HCT116 (cell line): ENCODE results near the gene TRIM23. TPM values are rescaled to one million over a fixed set of nuclear protein-coding genes. Genes with fewer than 3 reads are reported as not detected.

Source experiments
- ATAC-seq: fragments of 200-7000 bp; cut with Tn5 transposase; 2 replicates; pipeline ENCODE4 v1.9.1; 2020; ENCODE audit warnings: mild to moderate bottlenecking, moderate library complexity
- BruUV-seq: library from RNA; stranded (reverse); fragments of 400-500 nt; replicated peaks from 2 replicates; lab custom pipeline; 2021; lab: Mats Ljungman, UMichigan
- CTCF ChIA-PET: fragments of 300-600 bp; sonication (Branson Sonifier 250); formaldehyde crosslinking; loops from one replicate; lab custom pipeline; 2021; ENCODE audit warnings: antibody characterized with exemption; lab: Charles Lee
- POLR2A ChIA-PET: fragments of 300-600, 350-600 bp; sonication (Branson Sonifier 250); formaldehyde crosslinking; loops from one replicate; lab custom pipeline; 2021; ENCODE audit warnings: antibody characterized with exemption; lab: Charles Lee
- RAD21 ChIA-PET, 2 experiments: fragments of 300-600 bp; sonication (Branson Sonifier 250); formaldehyde crosslinking; loops; one replicate each; lab custom pipeline; 2023; ENCODE audit warnings: low total read pairs in 2 of 2; ENCODE audit not compliant: uncharacterized antibody in 2 of 2, unreplicated experiment in 2 of 2, low non-redundant PET in 1 of 2; lab: Charles Lee
- DNase-seq: peaks from one replicate; pipeline ENCODE4 v3.0.0-alpha.2; 2010; ENCODE audit warnings: low read depth, low spot score
- H2AFZ ChIP-seq: fragments of 200-600 bp; shearing (Covaris generic), sonication (generic); 2 replicates; pipeline ENCODE4 v1.6.1; 2017; ENCODE audit warnings: low read depth, mixed run types, mixed read lengths, antibody characterized with exemption, low read length; ENCODE audit not compliant: poor library complexity, severe bottlenecking
- H3K27ac ChIP-seq: 2 replicates; pipeline ENCODE4 v1.5.1; 2012; ENCODE audit warnings: low read depth, low read length
- H3K27me3 ChIP-seq: fragments of 200-600 bp; sonication (generic); 2 replicates; pipeline ENCODE4 v1.6.1; 2016; ENCODE audit warnings: mixed run types, low read length, mixed read lengths; ENCODE audit not compliant: insufficient read depth
- H3K36me3 ChIP-seq, 2 experiments: fragments of 200-500 bp in 1 of 2; fragments of 200-600 bp in 1 of 2; sonication (Bioruptor generic) in 1 of 2; sonication (generic) in 1 of 2; 2 replicates each; pipeline versions ENCODE4 v1.5.1 to v1.6.1; 2014 to 2016; ENCODE audit warnings: low read length in 2 of 2, inconsistent platforms in 1 of 2, mixed read lengths in 1 of 2, mixed run types in 1 of 2; ENCODE audit not compliant: insufficient read depth in 2 of 2, control insufficient read depth in 1 of 2
- H3K4me1 ChIP-seq, 2 experiments: fragments of 200-600 bp in 1 of 2; sonication (generic) in 1 of 2; 2 replicates each; pipeline versions ENCODE4 v1.5.1 to v1.6.1; 2012 to 2017; ENCODE audit warnings: low read length in 2 of 2, inconsistent platforms in 1 of 2, mild to moderate bottlenecking in 1 of 2, mixed read lengths in 1 of 2, mixed run types in 1 of 2, moderate library complexity in 1 of 2; ENCODE audit not compliant: insufficient read depth in 2 of 2, control insufficient read depth in 1 of 2
- H3K4me2 ChIP-seq: fragments of 200-600 bp; sonication (generic); 2 replicates; pipeline ENCODE4 v1.6.1; 2017; ENCODE audit warnings: mixed run types, low read length, mixed read lengths
- H3K4me3 ChIP-seq, 2 experiments: fragments of 200-600 bp in 1 of 2; sonication (generic) in 1 of 2; replicated peaks in 1 of 2; 2 replicates each; pipeline ENCODE4 v1.5.1; 2011 to 2016; ENCODE audit warnings: low read length in 2 of 2, control low read depth in 1 of 2, low read depth in 1 of 2, mild to moderate bottlenecking in 1 of 2, mixed read lengths in 1 of 2, mixed run types in 1 of 2
- H3K79me2 ChIP-seq: fragments of 200-600 bp; sonication (generic); 2 replicates; pipeline ENCODE4 v1.6.1; 2017; ENCODE audit warnings: mild to moderate bottlenecking, mixed run types, low read length, moderate library complexity, mixed read lengths; ENCODE audit not compliant: insufficient read depth
- H3K9ac ChIP-seq: fragments of 200-600 bp; sonication (generic); 2 replicates; pipeline ENCODE4 v1.6.1; 2016; ENCODE audit warnings: low read length, mixed read lengths
- H3K9me2 ChIP-seq: fragments of 200-600 bp; sonication (generic), shearing (Covaris generic); 2 replicates; pipeline ENCODE4 v1.6.1; 2017; ENCODE audit warnings: mixed run types, mild to moderate bottlenecking, moderate library complexity; ENCODE audit not compliant: insufficient read depth
- H3K9me3 ChIP-seq, 2 experiments: fragments of 200-500 bp in 1 of 2; fragments of 200-600 bp in 1 of 2; sonication (Bioruptor generic) in 1 of 2; sonication (generic) in 1 of 2; 2 replicates each; pipeline ENCODE4 v1.6.1; 2014 to 2017; ENCODE audit warnings: low read length in 2 of 2, mixed read lengths in 2 of 2, inconsistent platforms in 1 of 2, low read depth in 1 of 2, mild to moderate bottlenecking in 1 of 2, mixed run types in 1 of 2, moderate library complexity in 1 of 2; ENCODE audit not compliant: control insufficient read depth in 1 of 2, insufficient read depth in 1 of 2
- H4K20me1 ChIP-seq: fragments of 200-600 bp; sonication (generic), shearing (Covaris generic); 2 replicates; pipeline ENCODE4 v1.6.1; 2017; ENCODE audit warnings: mixed run types, mild to moderate bottlenecking, moderate library complexity; ENCODE audit not compliant: insufficient read depth
- CBX3 ChIP-seq: IDR thresholded peaks from 2 replicates; pipeline ENCODE4 v1.6.1; 2012; ENCODE audit warnings: low read depth
- CTCF ChIP-seq, 3 experiments: fragments of 200-600 bp in 1 of 3; sonication (generic) in 1 of 3; IDR thresholded peaks in 2 of 3; conservative IDR thresholded peaks in 1 of 3; 2 replicates each; pipeline ENCODE4 v1.5.1; 2012 to 2017; ENCODE audit warnings: low read depth in 2 of 3, low read length in 2 of 3, antibody characterized with exemption in 1 of 3, borderline replicate concordance in 1 of 3, control low read depth in 1 of 3, mild to moderate bottlenecking in 1 of 3, mixed read lengths in 1 of 3, mixed run types in 1 of 3, moderate library complexity in 1 of 3; ENCODE audit not compliant: insufficient read depth in 1 of 3
- EGR1 ChIP-seq: IDR thresholded peaks from 2 replicates; pipeline ENCODE4 v1.6.1; 2012; ENCODE audit warnings: low read depth
- ELF1 ChIP-seq: IDR thresholded peaks from 2 replicates; pipeline ENCODE4 v1.6.1; 2012; ENCODE audit warnings: low read depth, borderline replicate concordance
- EZH2 ChIP-seq: fragments of 200-600 bp; sonication (generic); IDR thresholded peaks from 2 replicates; pipeline ENCODE4 v1.6.1; 2017; ENCODE audit warnings: antibody characterized with exemption, mixed run types
- JUND ChIP-seq: IDR thresholded peaks from 2 replicates; pipeline ENCODE4 v1.6.1; 2012
- POLR2A ChIP-seq: IDR thresholded peaks from 2 replicates; pipeline ENCODE4 v1.7.0; 2011; ENCODE audit warnings: borderline replicate concordance; ENCODE audit not compliant: insufficient read depth, insufficient read length; ENCODE audit errors: extremely low read depth
- POLR2AphosphoS5 ChIP-seq: IDR thresholded peaks from 2 replicates; pipeline ENCODE4 v1.6.1; 2011; ENCODE audit warnings: mild to moderate bottlenecking, low read depth, low read length, moderate library complexity
- REST ChIP-seq: IDR thresholded peaks from 2 replicates; pipeline ENCODE4 v1.6.1; 2012; ENCODE audit warnings: low read depth
- SRF ChIP-seq: IDR thresholded peaks from 2 replicates; pipeline ENCODE4 v1.6.1; 2012; ENCODE audit warnings: low read depth
- TCF7L2 ChIP-seq: IDR thresholded peaks from 2 replicates; pipeline ENCODE4 v1.7.0; 2011; ENCODE audit warnings: borderline replicate concordance, inconsistent platforms; ENCODE audit not compliant: insufficient read depth, insufficient read length; ENCODE audit errors: extremely low read depth
- ZFX ChIP-seq: fragments of 450-650 bp; IDR thresholded peaks from 2 replicates; pipeline ENCODE4 v1.6.1; 2017
- ZNF274 ChIP-seq: fragments of 200-500 bp; sonication (Bioruptor generic); IDR thresholded peaks from 2 replicates; pipeline ENCODE4 v1.6.1; 2014; ENCODE audit warnings: mild to moderate bottlenecking, low read depth, low read length, inconsistent platforms
- intact Hi-C: fragments of 100-400 bp; cut with micrococcal nuclease; formaldehyde crosslinking; loops from 2 replicates; pipeline ENCODE4 v1.10.0; 2022
- total RNA-seq: library from RNA; stranded (reverse); gene quantifications from one replicate; pipeline ENCODE4 v1.2.1, GENCODE V29; 2021; ENCODE audit not compliant: unreplicated experiment
- TF ChIP-seq, protein P1 (sequence below): IDR thresholded peaks from 2 replicates; pipeline ENCODE4 v1.6.1; 2012

Gene TRIM23
- total RNA-seq, 1 experiment from 2014 or later = 12.2 TPM

DNA sequence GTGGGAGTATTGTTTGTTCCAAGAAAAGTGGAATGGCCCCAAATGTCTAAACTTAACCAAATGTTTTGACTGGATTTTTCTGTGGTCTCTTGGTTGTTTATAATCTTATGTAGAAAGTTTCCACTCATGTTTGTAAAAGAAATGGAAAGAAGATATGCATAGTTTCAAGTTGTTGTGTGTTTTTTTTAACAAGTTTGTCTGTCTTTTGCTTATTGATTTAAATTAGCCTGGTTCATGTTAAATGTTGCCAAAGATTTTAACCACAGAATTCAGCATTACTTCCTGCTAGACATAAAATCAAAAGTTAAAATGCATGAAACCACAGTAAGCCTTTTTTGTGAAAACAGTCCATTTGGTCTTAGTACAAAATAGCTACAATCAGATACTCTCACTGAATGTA, 47.0 kb downstream of the TRIM23 start:
- H3K9me3 ChIP-seq = no peaks in the 10 kb centered on the region
- H2AFZ ChIP-seq = no peak overlapping the region
- H3K9me2 ChIP-seq = no peaks in the 10 kb centered on the region
- H4K20me1 ChIP-seq = no peaks in the 10 kb centered on the region
- no TSS peak for BruUV-seq
- ChIA-PET RAD21 (no interaction called here), POLR2A (no interaction called here), CTCF (no interaction called here)
- peaks cover 7% of the 10 kb centered on the region; the same call in 1 of the 2 replicates for H3K79me2 ChIP-seq
- no peak for ATAC-seq
- no peak overlapping the region for H3K4me3 ChIP-seq
- H3K27me3 ChIP-seq = no peaks in the 10 kb centered on the region
- peaks cover 5 to 20% of the 10 kb centered on the region in 2 experiments for H3K36me3 ChIP-seq
- no peak for TF ChIP-seq TCF7L2
- no peak for TF ChIP-seq JUND
- TF ChIP-seq ZFX = no peak
- TF ChIP-seq REST = no peak
- no peak for TF ChIP-seq SRF
- no peak for TF ChIP-seq ELF1
- no peak for TF ChIP-seq CTCF (IDR thresholded peaks at IDR 0.05 in 2 of 3, conservative IDR thresholded peaks at IDR 0.05 in 1 of 3; ENCODE audit: borderline replicate concordance in 1 of 3, insufficient read depth in 1 of 3, low read depth in 2 of 3, low read length in 2 of 3)
- no peak for TF ChIP-seq POLR2A
- TF ChIP-seq CBX3 = no peak
- TF ChIP-seq EZH2 = no peak
- no peak for TF ChIP-seq POLR2AphosphoS5
- TF ChIP-seq ZNF274 = no peak
- TF ChIP-seq, protein P1, sequence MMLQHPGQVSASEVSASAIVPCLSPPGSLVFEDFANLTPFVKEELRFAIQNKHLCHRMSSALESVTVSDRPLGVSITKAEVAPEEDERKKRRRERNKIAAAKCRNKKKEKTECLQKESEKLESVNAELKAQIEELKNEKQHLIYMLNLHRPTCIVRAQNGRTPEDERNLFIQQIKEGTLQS = no peak
- no peak for TF ChIP-seq EGR1
- no peak overlapping the region for H3K4me2 ChIP-seq
- no peak overlapping the region for H3K27ac ChIP-seq
- no peak overlapping the region for H3K9ac ChIP-seq
- no peaks in the 10 kb centered on the region for H3K4me1 ChIP-seq
- no peak for DNase-seq
- intact Hi-C loops = no loop called here
